ENCODE data around the gene WDR46.

The WDR46 gene, protein sequence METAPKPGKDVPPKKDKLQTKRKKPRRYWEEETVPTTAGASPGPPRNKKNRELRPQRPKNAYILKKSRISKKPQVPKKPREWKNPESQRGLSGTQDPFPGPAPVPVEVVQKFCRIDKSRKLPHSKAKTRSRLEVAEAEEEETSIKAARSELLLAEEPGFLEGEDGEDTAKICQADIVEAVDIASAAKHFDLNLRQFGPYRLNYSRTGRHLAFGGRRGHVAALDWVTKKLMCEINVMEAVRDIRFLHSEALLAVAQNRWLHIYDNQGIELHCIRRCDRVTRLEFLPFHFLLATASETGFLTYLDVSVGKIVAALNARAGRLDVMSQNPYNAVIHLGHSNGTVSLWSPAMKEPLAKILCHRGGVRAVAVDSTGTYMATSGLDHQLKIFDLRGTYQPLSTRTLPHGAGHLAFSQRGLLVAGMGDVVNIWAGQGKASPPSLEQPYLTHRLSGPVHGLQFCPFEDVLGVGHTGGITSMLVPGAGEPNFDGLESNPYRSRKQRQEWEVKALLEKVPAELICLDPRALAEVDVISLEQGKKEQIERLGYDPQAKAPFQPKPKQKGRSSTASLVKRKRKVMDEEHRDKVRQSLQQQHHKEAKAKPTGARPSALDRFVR

DNA sequence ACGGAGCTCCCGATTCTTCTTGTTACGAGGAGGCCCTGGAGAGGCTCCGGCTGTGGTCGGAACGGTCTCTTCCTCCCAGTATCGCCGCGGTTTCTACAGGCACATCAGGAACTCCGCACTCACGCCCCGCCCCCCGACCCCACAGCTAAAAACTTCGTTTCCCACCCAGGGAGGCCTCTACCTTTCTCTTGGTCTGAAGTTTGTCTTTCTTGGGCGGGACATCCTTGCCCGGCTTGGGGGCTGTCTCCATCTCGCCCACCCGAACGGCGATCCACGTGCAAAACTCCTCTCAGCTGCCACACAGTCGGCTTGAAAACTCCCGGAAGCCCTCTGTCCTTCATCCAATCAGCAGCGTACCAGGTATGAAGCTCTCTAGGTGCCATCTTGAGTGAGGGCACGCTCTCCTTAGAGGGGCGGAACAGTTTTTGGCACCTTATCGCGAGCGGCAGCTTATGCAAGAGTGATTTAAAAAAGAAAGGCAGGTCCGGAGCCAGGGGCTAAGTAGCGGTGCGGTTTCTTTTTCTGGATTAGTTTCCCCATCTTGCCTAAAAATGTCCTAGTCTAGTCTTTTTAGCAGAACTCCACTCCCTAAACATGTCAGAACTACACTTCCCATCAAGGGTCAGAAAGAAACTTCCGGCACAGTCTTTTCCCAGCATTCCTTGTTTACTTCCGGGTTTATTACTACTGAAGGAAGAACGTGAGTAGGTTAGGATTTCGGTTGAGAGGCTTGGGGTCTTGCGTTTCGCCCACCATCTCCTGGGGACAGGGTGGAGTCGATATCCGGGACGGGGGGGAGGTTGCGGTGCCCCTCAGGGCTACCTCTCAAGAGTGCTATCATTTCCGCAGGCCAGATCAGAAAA lies at the start of gene WDR46, which contains the start of gene PFDN6:
Gene WDR46, minus strand, starts transcription at position 319 of the 863 bp plus-strand sequence. Its CDS starts 69 bp downstream, at position 250.
Gene PFDN6, plus strand, starts transcription at position 681 of the 863 bp plus-strand sequence. CDS start 256 bp downstream, outside the sequence.
- peaks cover 6 to 28% (median 23%) of the 10 kb centered on the region in 5 donors for H3K4me1 ChIP-seq (ENCODE audit: control insufficient read depth in 5 of 5, insufficient read depth in 5 of 5, low read length in 5 of 5)
- peak within 1 kb of the TSS; percentile 79 to 97 (median 86) for H3K4me3 ChIP-seq (ENCODE audit: low read depth in 1 of 5, low read length in 5 of 5)
- peak within 1 kb of the TSS; percentile 75 to 95 (median 92) for H3K9ac ChIP-seq (ENCODE audit: low read length in 5 of 5)
- H3K27ac ChIP-seq (ENCODE audit: low read depth, low read length) = peak within 1 kb of the TSS; percentile 85
- H3K9me3 ChIP-seq (ENCODE audit: control insufficient read depth in 5 of 5, low read length in 5 of 5) = no peaks in the 10 kb centered on the region
- H3K36me3 ChIP-seq (ENCODE audit: control insufficient read depth in 5 of 5, insufficient read depth in 5 of 5, low read length in 5 of 5) = peaks cover 0 to 63% (median 53%) of the 10 kb centered on the region in 5 donors
- H3K27me3 ChIP-seq (ENCODE audit: control insufficient read depth in 5 of 5, insufficient read depth in 4 of 5, low read length in 5 of 5) = no peaks in the 10 kb centered on the region

DNA sequence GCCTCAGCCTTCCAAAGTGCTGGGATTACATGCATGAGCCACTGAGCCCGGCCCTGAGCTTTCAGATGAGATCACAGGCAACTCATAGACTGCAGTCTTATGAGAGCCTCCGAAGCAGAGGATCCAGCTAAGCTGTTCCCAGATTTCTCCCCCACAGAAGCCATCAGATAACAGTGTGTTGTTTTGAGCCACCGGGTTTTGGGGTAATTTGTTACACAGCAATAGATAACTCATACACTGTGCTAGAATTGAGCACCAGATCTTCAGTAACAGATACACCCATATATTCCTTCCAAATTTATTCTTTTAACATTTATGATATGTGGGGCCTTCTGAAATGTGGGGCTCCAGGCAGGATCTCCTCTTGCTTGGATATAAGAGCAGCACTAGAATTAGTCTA lies 47.5 kb upstream of the WDR46 start:
- H3K27ac ChIP-seq (ENCODE audit: low read depth, low read length) = no peak overlapping the region
- H3K36me3 ChIP-seq (ENCODE audit: control insufficient read depth in 5 of 5, insufficient read depth in 5 of 5, low read length in 5 of 5) = no peaks in the 10 kb centered on the region
- H3K9me3 ChIP-seq (ENCODE audit: control insufficient read depth in 5 of 5, low read length in 5 of 5) = no peaks in the 10 kb centered on the region
- H3K4me3 ChIP-seq (ENCODE audit: low read depth in 1 of 5, low read length in 5 of 5) = no peak overlapping the region
- H3K4me1 ChIP-seq (ENCODE audit: control insufficient read depth in 5 of 5, insufficient read depth in 5 of 5, low read length in 5 of 5) = no peaks in the 10 kb centered on the region
- H3K27me3 ChIP-seq (ENCODE audit: control insufficient read depth in 5 of 5, insufficient read depth in 4 of 5, low read length in 5 of 5) = no peaks in the 10 kb centered on the region
- H3K9ac ChIP-seq (ENCODE audit: low read length in 5 of 5) = no peak overlapping the region

DNA sequence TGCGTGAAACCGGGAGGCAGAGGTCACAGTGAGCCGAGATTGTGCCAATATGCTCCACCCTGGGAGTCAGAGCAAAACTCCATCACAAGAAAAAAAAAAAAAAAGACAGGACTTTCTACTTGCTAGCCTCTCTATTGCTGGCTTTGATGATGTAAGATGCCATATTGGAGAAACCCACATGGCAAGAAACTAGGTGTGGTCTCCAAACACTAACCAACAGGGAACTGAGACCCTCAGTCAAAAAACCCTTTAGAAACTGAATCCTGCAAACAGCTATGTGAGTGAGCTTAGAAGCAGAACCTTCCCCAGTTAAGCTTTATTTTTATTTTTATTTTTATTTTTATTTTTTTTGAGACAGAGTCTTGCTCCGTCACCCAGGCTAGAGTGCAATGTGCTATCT lies 46.9 kb upstream of the WDR46 start:
- no peaks in the 10 kb centered on the region for H3K4me1 ChIP-seq (ENCODE audit: control insufficient read depth in 5 of 5, insufficient read depth in 5 of 5, low read length in 5 of 5)
- H3K9ac ChIP-seq (ENCODE audit: low read length in 5 of 5) = no peak overlapping the region
- no peaks in the 10 kb centered on the region for H3K36me3 ChIP-seq (ENCODE audit: control insufficient read depth in 5 of 5, insufficient read depth in 5 of 5, low read length in 5 of 5)
- no peaks in the 10 kb centered on the region for H3K9me3 ChIP-seq (ENCODE audit: control insufficient read depth in 5 of 5, low read length in 5 of 5)
- no peaks in the 10 kb centered on the region for H3K27me3 ChIP-seq (ENCODE audit: control insufficient read depth in 5 of 5, insufficient read depth in 4 of 5, low read length in 5 of 5)
- H3K27ac ChIP-seq (ENCODE audit: low read depth, low read length) = no peak overlapping the region
- no peak overlapping the region for H3K4me3 ChIP-seq (ENCODE audit: low read depth in 1 of 5, low read length in 5 of 5)

- Histone ChIP-seq H3K4me3 (ENCODE audit: low read depth in 1 of 5, low read length in 5 of 5) (no peak overlapping the region), H3K36me3 (ENCODE audit: control insufficient read depth in 5 of 5, insufficient read depth in 5 of 5, low read length in 5 of 5) (no peaks in the 10 kb centered on the region), H3K4me1 (ENCODE audit: control insufficient read depth in 5 of 5, insufficient read depth in 5 of 5, low read length in 5 of 5) (no peaks in the 10 kb centered on the region), H3K9ac (ENCODE audit: low read length in 5 of 5) (no peak overlapping the region), H3K27ac (ENCODE audit: low read depth, low read length) (no peak overlapping the region), H3K9me3 (ENCODE audit: control insufficient read depth in 5 of 5, low read length in 5 of 5) (no peaks in the 10 kb centered on the region), H3K27me3 (ENCODE audit: control insufficient read depth in 5 of 5, insufficient read depth in 4 of 5, low read length in 5 of 5) (no peaks in the 10 kb centered on the region)
Measured at GRCh38 chr6:33333666-33334065, 44.6 kb upstream of the WDR46 start.

DNA sequence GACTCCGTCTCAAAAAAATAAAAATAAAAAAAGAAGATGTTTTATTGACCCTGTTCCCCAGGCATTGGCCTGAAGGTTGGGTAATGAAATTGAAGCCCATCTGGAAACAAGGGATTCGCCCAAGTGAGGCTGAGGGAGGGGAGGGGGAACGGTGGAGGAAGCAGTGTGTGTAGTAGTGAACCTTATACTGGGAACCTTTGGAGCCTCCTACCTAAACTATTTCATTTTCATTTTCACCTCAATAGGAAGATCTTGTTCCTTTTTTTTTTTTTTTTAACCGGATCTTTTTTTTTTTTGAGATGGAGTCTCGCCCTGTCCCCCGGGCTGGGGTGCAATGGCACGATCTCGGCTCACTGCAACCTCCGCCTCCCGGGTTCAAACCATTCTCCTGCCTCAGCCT lies 41.7 kb upstream of the WDR46 start:
- no peaks in the 10 kb centered on the region for H3K27me3 ChIP-seq (ENCODE audit: control insufficient read depth in 5 of 5, insufficient read depth in 4 of 5, low read length in 5 of 5)
- H3K9me3 ChIP-seq (ENCODE audit: control insufficient read depth in 5 of 5, low read length in 5 of 5) = no peaks in the 10 kb centered on the region
- no peak overlapping the region for H3K27ac ChIP-seq (ENCODE audit: low read depth, low read length)
- H3K4me1 ChIP-seq (ENCODE audit: control insufficient read depth in 5 of 5, insufficient read depth in 5 of 5, low read length in 5 of 5) = no peaks in the 10 kb centered on the region
- H3K4me3 ChIP-seq (ENCODE audit: low read depth in 1 of 5, low read length in 5 of 5) = no peak overlapping the region
- H3K9ac ChIP-seq (ENCODE audit: low read length in 5 of 5) = no peak overlapping the region
- no peaks in the 10 kb centered on the region for H3K36me3 ChIP-seq (ENCODE audit: control insufficient read depth in 5 of 5, insufficient read depth in 5 of 5, low read length in 5 of 5)

DNA sequence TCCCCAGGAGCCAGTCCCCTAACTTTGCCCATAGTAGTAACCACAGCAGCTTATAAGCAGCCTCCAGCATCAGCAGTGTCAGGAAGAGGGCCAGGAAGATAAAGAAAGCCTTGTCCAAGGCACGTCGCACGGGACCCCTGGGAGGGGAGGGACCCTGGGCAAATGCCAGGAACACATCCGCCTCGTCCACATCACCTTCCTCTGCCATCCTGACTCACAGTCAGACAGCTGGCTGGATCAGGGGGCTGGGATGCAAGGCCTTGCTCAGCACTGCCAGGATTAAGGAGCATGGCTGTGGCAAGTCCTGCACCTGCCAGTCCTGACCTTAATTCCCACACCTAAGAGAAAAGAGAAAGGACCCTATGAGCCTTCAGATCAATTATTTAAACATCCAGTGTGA lies 40.0 kb upstream of the WDR46 start:
- H3K36me3 ChIP-seq (ENCODE audit: control insufficient read depth in 5 of 5, insufficient read depth in 5 of 5, low read length in 5 of 5) = no peaks in the 10 kb centered on the region
- no peaks in the 10 kb centered on the region for H3K9me3 ChIP-seq (ENCODE audit: control insufficient read depth in 5 of 5, low read length in 5 of 5)

DNA sequence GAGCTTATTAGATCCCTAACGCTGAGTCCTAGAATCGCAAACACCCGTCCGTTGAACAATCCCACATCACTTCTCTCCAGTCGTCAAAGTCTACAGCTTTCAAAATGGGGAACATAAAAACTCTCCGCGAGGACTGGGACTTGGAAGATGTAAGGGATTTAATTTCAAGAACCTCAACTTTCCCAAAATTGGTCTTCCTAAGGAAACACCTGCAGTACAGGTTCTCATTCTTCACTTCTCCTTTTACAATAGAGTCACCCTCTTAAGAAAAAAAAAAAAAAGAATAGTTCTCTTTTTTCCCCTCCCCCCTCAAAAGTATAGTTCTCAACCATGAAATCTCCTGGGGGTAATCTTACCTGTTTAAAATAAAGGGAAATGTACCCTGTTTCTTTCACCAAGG lies 35.1 kb upstream of the WDR46 start:
- H3K9ac ChIP-seq (ENCODE audit: low read length in 5 of 5) = peak overlapping the region in 1 of 5 donors; percentile 88
- H3K36me3 ChIP-seq (ENCODE audit: control insufficient read depth in 5 of 5, insufficient read depth in 5 of 5, low read length in 5 of 5) = peaks cover 0 to 21% (median 19%) of the 10 kb centered on the region in 5 donors
- no peaks in the 10 kb centered on the region for H3K9me3 ChIP-seq (ENCODE audit: control insufficient read depth in 5 of 5, low read length in 5 of 5)
- no peaks in the 10 kb centered on the region for H3K27me3 ChIP-seq (ENCODE audit: control insufficient read depth in 5 of 5, insufficient read depth in 4 of 5, low read length in 5 of 5)
- peak overlapping the region; percentile 75 to 88 (median 81) for H3K4me3 ChIP-seq (ENCODE audit: low read depth in 1 of 5, low read length in 5 of 5)
- peaks cover 14 to 45% (median 40%) of the 10 kb centered on the region in 5 donors for H3K4me1 ChIP-seq (ENCODE audit: control insufficient read depth in 5 of 5, insufficient read depth in 5 of 5, low read length in 5 of 5)
- H3K27ac ChIP-seq (ENCODE audit: low read depth, low read length) = no peak overlapping the region

More for the DNA sequence above, 40.0 kb upstream of the WDR46 start:
- Histone ChIP-seq H3K27me3 (ENCODE audit: control insufficient read depth in 5 of 5, insufficient read depth in 4 of 5, low read length in 5 of 5) (no peaks in the 10 kb centered on the region), H3K4me1 (ENCODE audit: control insufficient read depth in 5 of 5, insufficient read depth in 5 of 5, low read length in 5 of 5) (peaks cover 0 to under 1% (median under 1%) of the 10 kb centered on the region in 5 donors), H3K4me3 (ENCODE audit: low read depth in 1 of 5, low read length in 5 of 5) (no peak overlapping the region), H3K9ac (ENCODE audit: low read length in 5 of 5) (no peak overlapping the region), H3K27ac (ENCODE audit: low read depth, low read length) (no peak overlapping the region)

GRCh38 chr6:33323623-33323948 lies 34.5 kb upstream of the WDR46 start:
- Histone ChIP-seq H3K27ac (ENCODE audit: low read depth, low read length) (peak overlapping the region; percentile 84), H3K4me3 (ENCODE audit: low read depth in 1 of 5, low read length in 5 of 5) (peak overlapping the region; percentile 75 to 88 (median 81)), H3K36me3 (ENCODE audit: control insufficient read depth in 5 of 5, insufficient read depth in 5 of 5, low read length in 5 of 5) (peaks cover 0 to 27% (median 25%) of the 10 kb centered on the region in 5 donors), H3K27me3 (ENCODE audit: control insufficient read depth in 5 of 5, insufficient read depth in 4 of 5, low read length in 5 of 5) (no peaks in the 10 kb centered on the region), H3K9me3 (ENCODE audit: control insufficient read depth in 5 of 5, low read length in 5 of 5) (no peaks in the 10 kb centered on the region), H3K9ac (ENCODE audit: low read length in 5 of 5) (peak overlapping the region; percentile 28 to 89 (median 88)), H3K4me1 (ENCODE audit: control insufficient read depth in 5 of 5, insufficient read depth in 5 of 5, low read length in 5 of 5) (peaks cover 14 to 48% (median 45%) of the 10 kb centered on the region in 5 donors)

GRCh38 chr6:33321227-33321626 lies 32.2 kb upstream of the WDR46 start:
- H3K9me3 ChIP-seq (ENCODE audit: control insufficient read depth in 5 of 5, low read length in 5 of 5) = no peaks in the 10 kb centered on the region
- peak overlapping the region; percentile 51 for H3K27ac ChIP-seq (ENCODE audit: low read depth, low read length)
- peak overlapping the region in 4 of 5 donors; percentile 2 to 88 (median 48) for H3K9ac ChIP-seq (ENCODE audit: low read length in 5 of 5)
- H3K36me3 ChIP-seq (ENCODE audit: control insufficient read depth in 5 of 5, insufficient read depth in 5 of 5, low read length in 5 of 5) = peaks cover 0 to 30% (median 30%) of the 10 kb centered on the region in 5 donors
- H3K27me3 ChIP-seq (ENCODE audit: control insufficient read depth in 5 of 5, insufficient read depth in 4 of 5, low read length in 5 of 5) = no peaks in the 10 kb centered on the region
- peak overlapping the region in 4 of 5 donors; percentile 5 to 32 (median 20) for H3K4me3 ChIP-seq (ENCODE audit: low read depth in 1 of 5, low read length in 5 of 5)
- peaks cover 17 to 64% (median 62%) of the 10 kb centered on the region in 5 donors for H3K4me1 ChIP-seq (ENCODE audit: control insufficient read depth in 5 of 5, insufficient read depth in 5 of 5, low read length in 5 of 5)

Measured in subcutaneous abdominal adipose tissue (tissue), 5 donors.